Mammary epithelial cell (primary cell): Measurements from ENCODE around the gene SLC25A39.
"Not testable (repeated sequence)": the region's sequence is repeated elsewhere in the genome, so short reads cannot be mapped to it uniquely, and the experiment has no call there.

ENCODE experiments used
- EZH2 ChIP-seq: IDR thresholded peaks from 2 replicates; pipeline ENCODE4 v1.6.1; 2012; ENCODE audit warnings: low read length, inconsistent platforms, borderline replicate concordance
- TF ChIP-seq, protein P1 (sequence below), 2 donors: IDR thresholded peaks in 1 of 2; conservative IDR thresholded peaks in 1 of 2; 2 replicates each; pipeline ENCODE4 v1.5.1; 2011 to 2012; ENCODE audit warnings: inconsistent platforms in 2 of 2, low read length in 2 of 2, mild to moderate bottlenecking in 2 of 2, control low read depth in 1 of 2, low read depth in 1 of 2; ENCODE audit not compliant: insufficient read depth in 1 of 2; ENCODE audit errors: extremely low read depth in 1 of 2

DNA sequence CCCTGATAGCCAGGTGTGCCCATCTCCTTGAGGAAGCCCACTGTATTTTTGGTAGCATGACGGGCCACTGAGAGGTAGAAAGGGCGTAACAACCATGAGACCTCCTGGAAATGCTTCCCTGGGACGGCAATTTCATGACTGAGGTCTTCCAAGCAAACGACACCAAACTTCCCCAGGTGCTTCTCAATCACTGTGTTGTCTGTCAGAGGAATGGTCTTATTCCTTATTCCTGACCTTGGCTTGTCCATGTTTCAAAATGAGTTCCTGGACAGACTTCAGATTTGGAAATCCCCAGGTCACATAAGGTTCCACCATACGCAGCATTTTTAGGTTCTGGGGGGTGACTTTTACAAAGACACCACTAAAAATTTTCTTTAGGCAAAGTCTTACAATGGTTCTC, 40.4 kb upstream of the SLC25A39 start:
- TF ChIP-seq, protein P1, sequence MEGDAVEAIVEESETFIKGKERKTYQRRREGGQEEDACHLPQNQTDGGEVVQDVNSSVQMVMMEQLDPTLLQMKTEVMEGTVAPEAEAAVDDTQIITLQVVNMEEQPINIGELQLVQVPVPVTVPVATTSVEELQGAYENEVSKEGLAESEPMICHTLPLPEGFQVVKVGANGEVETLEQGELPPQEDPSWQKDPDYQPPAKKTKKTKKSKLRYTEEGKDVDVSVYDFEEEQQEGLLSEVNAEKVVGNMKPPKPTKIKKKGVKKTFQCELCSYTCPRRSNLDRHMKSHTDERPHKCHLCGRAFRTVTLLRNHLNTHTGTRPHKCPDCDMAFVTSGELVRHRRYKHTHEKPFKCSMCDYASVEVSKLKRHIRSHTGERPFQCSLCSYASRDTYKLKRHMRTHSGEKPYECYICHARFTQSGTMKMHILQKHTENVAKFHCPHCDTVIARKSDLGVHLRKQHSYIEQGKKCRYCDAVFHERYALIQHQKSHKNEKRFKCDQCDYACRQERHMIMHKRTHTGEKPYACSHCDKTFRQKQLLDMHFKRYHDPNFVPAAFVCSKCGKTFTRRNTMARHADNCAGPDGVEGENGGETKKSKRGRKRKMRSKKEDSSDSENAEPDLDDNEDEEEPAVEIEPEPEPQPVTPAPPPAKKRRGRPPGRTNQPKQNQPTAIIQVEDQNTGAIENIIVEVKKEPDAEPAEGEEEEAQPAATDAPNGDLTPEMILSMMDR (conservative IDR thresholded peaks at IDR 0.05 in 1 of 2, IDR thresholded peaks at IDR 0.05 in 1 of 2; ENCODE audit: extremely low read depth in 1 of 2, insufficient read depth in 1 of 2, low read depth in 1 of 2, low read length in 2 of 2): not testable (repeated sequence)
- not testable (repeated sequence) for TF ChIP-seq EZH2
